Lower leg skin (tissue), 4 donors: Measurements from ENCODE around the gene CELF5. TPM values are rescaled to one million over a fixed set of nuclear protein-coding genes. Genes with fewer than 3 reads are reported as not detected.
A peak's percentile ranks its signal among the peaks of the same experiment; 100 is the strongest.

Experiments
- DNase-seq, 2 donors: peaks; one replicate each; pipeline ENCODE4 v3.0.0-alpha.2; 2019; ENCODE audit warnings: low spot score in 2 of 2
- H3K4me3 ChIP-seq: fragments of 200-600 bp; sonication (generic); 2 replicates; pipeline ENCODE4 v1.5.1; 2017; ENCODE audit warnings: mild to moderate bottlenecking, low read depth; ENCODE audit not compliant: poor library complexity, severe bottlenecking
- POLR2A ChIP-seq, 2 donors: fragments of 450-650 bp; IDR thresholded peaks; one replicate each; pipeline ENCODE4 v1.6.1; 2016 to 2017; ENCODE audit warnings: antibody characterized with exemption in 2 of 2, mild to moderate bottlenecking in 1 of 2, moderate library complexity in 1 of 2
- WGBS, 2 donors: methylation state at CpG; one replicate each; pipeline ENCODE4 v1.1.5; 2018; 5-methylcytosine and 5-hydroxymethylcytosine counted together
- intact Hi-C: fragments of 100-400 bp; cut with DNase I; formaldehyde crosslinking; loops from one replicate; pipeline ENCODE4 v1.15.0; 2023; ENCODE audit warnings: low total_unique reads
- total RNA-seq, 4 donors: library from RNA; depleted of rRNA; stranded (reverse); fragments of >200 nt; gene quantifications; one replicate each; pipeline ENCODE4 v1.1.0, GENCODE V29; 2016
- TF ChIP-seq, protein P1 (sequence below), 3 donors: fragments of 450-650 bp; IDR thresholded peaks; one replicate each; pipeline ENCODE4 v1.5.1; 2016; ENCODE audit warnings: antibody characterized with exemption in 3 of 3, mild to moderate bottlenecking in 3 of 3, moderate library complexity in 2 of 3

Gene CELF5
- total RNA-seq, 4 donors from 2014 or later: 0.20 to 0.39 TPM; not detected in 2

DNA sequence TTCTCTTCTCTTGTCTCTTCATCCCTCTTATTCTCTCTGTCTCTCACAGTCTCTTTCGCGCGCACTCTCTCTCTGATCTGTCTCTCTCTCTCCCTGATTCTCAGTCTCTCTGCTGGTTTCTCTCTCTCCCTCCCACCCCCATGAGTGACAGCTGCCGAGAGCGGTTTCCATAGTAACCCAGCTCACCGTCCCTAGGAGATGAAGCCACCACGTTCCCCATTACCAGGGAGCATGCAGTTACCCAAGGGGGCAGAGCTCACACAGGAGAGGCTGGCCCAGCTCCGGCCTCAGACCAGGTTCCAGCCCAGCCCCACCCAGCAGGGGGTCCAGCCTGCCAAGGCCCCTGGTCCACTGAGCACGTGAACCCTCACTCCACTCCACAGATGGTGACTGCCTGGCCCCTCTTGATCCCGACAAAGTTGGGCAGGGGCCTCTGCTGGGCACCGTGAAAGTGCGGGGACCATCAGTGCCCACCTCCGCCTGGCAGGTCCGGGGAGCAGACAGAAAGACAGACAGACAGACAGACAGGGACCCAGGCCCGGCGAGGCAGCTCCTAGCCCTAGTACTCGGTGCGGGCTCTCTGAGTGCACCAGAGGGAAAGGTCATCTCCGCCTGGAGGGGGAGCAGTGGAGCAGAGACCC lies 50.6 kb downstream of the CELF5 start:
- WGBS, 2 donors: 12 to 18% methylated on average over 17 to 19 of the region's 19 CpGs
- intact Hi-C loops: loop anchor here (5.0 kb wide), 1 partner anchor 283 kb away; no protein-coding TSS in a partner anchor
- no peak for TF ChIP-seq POLR2A (IDR thresholded peaks at IDR 0.05)
- TF ChIP-seq, protein P1, sequence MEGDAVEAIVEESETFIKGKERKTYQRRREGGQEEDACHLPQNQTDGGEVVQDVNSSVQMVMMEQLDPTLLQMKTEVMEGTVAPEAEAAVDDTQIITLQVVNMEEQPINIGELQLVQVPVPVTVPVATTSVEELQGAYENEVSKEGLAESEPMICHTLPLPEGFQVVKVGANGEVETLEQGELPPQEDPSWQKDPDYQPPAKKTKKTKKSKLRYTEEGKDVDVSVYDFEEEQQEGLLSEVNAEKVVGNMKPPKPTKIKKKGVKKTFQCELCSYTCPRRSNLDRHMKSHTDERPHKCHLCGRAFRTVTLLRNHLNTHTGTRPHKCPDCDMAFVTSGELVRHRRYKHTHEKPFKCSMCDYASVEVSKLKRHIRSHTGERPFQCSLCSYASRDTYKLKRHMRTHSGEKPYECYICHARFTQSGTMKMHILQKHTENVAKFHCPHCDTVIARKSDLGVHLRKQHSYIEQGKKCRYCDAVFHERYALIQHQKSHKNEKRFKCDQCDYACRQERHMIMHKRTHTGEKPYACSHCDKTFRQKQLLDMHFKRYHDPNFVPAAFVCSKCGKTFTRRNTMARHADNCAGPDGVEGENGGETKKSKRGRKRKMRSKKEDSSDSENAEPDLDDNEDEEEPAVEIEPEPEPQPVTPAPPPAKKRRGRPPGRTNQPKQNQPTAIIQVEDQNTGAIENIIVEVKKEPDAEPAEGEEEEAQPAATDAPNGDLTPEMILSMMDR (IDR thresholded peaks at IDR 0.05): no peak
- no peak for DNase-seq
- H3K4me3 ChIP-seq: no peak overlapping the region

DNA sequence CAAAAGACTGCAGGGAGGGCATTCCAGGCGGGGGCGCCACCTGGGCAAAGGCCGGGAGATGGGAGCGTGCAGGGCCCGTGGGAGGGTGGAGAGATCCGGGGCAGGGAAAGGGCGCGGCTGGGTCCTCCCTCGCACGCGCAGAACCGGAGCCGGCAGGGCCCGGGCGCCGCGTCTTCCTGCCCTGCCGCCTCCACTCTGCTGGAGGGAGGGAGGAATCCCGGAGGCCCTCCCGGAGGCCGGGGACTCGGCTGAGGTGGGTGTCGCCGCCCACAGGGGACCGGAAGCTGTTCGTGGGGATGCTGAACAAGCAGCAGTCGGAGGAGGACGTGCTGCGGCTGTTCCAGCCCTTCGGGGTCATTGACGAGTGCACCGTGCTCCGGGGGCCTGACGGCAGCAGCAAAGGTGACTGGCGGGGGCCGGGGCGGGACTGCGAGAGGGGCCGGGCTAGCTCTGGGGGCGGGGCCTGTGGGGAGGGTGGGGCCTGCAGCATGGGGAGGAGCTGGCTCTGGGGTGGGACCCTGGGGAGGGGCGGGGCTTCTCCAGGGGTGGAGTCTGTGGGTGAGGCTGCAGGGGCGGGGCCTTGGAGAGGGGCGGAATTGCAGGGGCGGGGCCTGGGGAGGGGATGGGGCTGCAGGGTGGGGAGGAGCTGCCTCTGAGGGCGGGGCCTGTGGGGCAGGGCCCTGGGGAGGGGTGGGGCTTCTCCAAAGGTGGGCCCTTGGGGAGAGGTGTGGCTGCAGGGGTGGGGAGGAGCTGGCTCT lies 51.3 kb downstream of the CELF5 start:
- peak; percentile 56 to 95 for DNase-seq
- TF ChIP-seq, protein P1 (IDR thresholded peaks at IDR 0.05): no peak
- 2% methylated on average over 13 to 32 of the region's 45 CpGs for WGBS, 2 donors
- no peak overlapping the region for H3K4me3 ChIP-seq
- intact Hi-C loops: loop anchor here (5.0 kb wide), 1 partner anchor 283 kb away; no protein-coding TSS in a partner anchor

GRCh38 chr19:3276341-3276799 lies 51.9 kb downstream of the CELF5 start:
- TF ChIP-seq, protein P1 (IDR thresholded peaks at IDR 0.05): no peak
- TF ChIP-seq POLR2A (IDR thresholded peaks at IDR 0.05): no peak
- 0 to 1% methylated on average over 8 to 9 of the region's 11 CpGs for WGBS, 2 donors
- H3K4me3 ChIP-seq: no peak overlapping the region
- intact Hi-C loops: loop anchor here (5.0 kb wide), 1 partner anchor 284 kb away; no protein-coding TSS in a partner anchor
- DNase-seq: peak in 1 of 2 donors; percentile 34

- WGBS, 2 donors: 61 to 78% methylated on average over 5 of the region's 5 CpGs
- no peak for DNase-seq
- no peak overlapping the region for H3K4me3 ChIP-seq
- intact Hi-C loops: loop anchor here (5.0 kb wide), 1 partner anchor 285 kb away; no protein-coding TSS in a partner anchor
- TF ChIP-seq, protein P1 (IDR thresholded peaks at IDR 0.05): no peak
- no peak for TF ChIP-seq POLR2A (IDR thresholded peaks at IDR 0.05)
Observed at GRCh38 chr19:3277649-3278048, 53.2 kb downstream of the CELF5 start.

DNA sequence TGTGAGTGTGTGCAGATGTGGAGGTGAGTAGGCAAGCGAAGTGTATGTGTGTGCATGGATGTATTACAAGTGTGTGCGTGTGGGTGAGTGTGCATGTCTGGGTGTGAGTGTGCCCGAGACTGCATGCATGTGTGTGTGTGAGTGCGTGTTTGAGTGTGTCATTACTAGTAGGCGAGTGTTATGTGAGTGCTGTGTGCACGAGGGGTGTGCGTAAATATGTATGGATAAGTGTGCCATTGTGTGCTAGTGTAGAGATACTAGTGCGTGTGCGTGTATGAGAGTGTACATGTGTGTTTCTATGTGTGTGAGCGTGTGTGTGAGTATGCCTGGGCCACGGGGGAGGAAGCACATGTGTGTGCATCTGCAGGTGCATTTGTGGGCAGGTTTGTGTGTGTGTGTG lies 53.8 kb downstream of the CELF5 start:
- no peak for DNase-seq
- 84 to 90% methylated on average over 11 of the region's 11 CpGs for WGBS, 2 donors
- TF ChIP-seq, protein P1 (IDR thresholded peaks at IDR 0.05): peak in 1 of 3 donors; percentile 29
- TF ChIP-seq POLR2A (IDR thresholded peaks at IDR 0.05): no peak
- H3K4me3 ChIP-seq: no peak overlapping the region
- intact Hi-C loops: loop anchor here (5.0 kb wide), 1 partner anchor 286 kb away; no protein-coding TSS in a partner anchor
